Measurements from ENCODE around the gene CSMD2.

Gene CSMD2

GRCh38 chr1:33724348-33724747, 440.7 kb downstream of the CSMD2 start:
- no peaks in the 10 kb centered on the region for H3K36me3 ChIP-seq
- H3K4me3 ChIP-seq (ENCODE audit: low read depth in 1 of 2, low read length in 1 of 2), result no peak overlapping the region
- no peaks in the 10 kb centered on the region for H3K27me3 ChIP-seq
- H3K9me3 ChIP-seq, result no peaks in the 10 kb centered on the region
- no peak overlapping the region for H3K27ac ChIP-seq
- no peaks in the 10 kb centered on the region for H3K4me1 ChIP-seq (ENCODE audit: control insufficient read depth in 1 of 2, insufficient read depth in 1 of 2, low read depth in 1 of 2, low read length in 1 of 2)
- TF ChIP-seq CTCF (IDR thresholded peaks at IDR 0.05), result no peak

- no peak overlapping the region for H3K4me3 ChIP-seq (ENCODE audit: low read depth in 1 of 2, low read length in 1 of 2)
- no peaks in the 10 kb centered on the region for H3K27me3 ChIP-seq
- no peak overlapping the region for H3K27ac ChIP-seq
- H3K9me3 ChIP-seq, result no peaks in the 10 kb centered on the region
- H3K36me3 ChIP-seq, result no peaks in the 10 kb centered on the region
- no peaks in the 10 kb centered on the region for H3K4me1 ChIP-seq (ENCODE audit: control insufficient read depth in 1 of 2, insufficient read depth in 1 of 2, low read depth in 1 of 2, low read length in 1 of 2)
- TF ChIP-seq CTCF (IDR thresholded peaks at IDR 0.05), result no peak
Measured at GRCh38 chr1:33723251-33723650, 441.8 kb downstream of the CSMD2 start.

GRCh38 chr1:33721301-33721815, 443.7 kb downstream of the CSMD2 start:
- no peak overlapping the region for H3K27ac ChIP-seq
- no peaks in the 10 kb centered on the region for H3K27me3 ChIP-seq
- no peak for TF ChIP-seq CTCF (IDR thresholded peaks at IDR 0.05)
- no peaks in the 10 kb centered on the region for H3K4me1 ChIP-seq (ENCODE audit: control insufficient read depth in 1 of 2, insufficient read depth in 1 of 2, low read depth in 1 of 2, low read length in 1 of 2)
- no peaks in the 10 kb centered on the region for H3K36me3 ChIP-seq
- H3K4me3 ChIP-seq (ENCODE audit: low read depth in 1 of 2, low read length in 1 of 2), result no peak overlapping the region
- H3K9me3 ChIP-seq, result no peaks in the 10 kb centered on the region

GRCh38 chr1:33719771-33720670, 445.0 kb downstream of the CSMD2 start:
- Histone ChIP-seq H3K27me3 (peaks cover 4% of the 10 kb centered on the region), H3K4me1 (ENCODE audit: control insufficient read depth in 1 of 2, insufficient read depth in 1 of 2, low read depth in 1 of 2, low read length in 1 of 2) (no peaks in the 10 kb centered on the region), H3K9me3 (no peaks in the 10 kb centered on the region), H3K27ac (no peak overlapping the region), H3K36me3 (no peaks in the 10 kb centered on the region), H3K4me3 (ENCODE audit: low read depth in 1 of 2, low read length in 1 of 2) (no peak overlapping the region)
- no peak for TF ChIP-seq CTCF (IDR thresholded peaks at IDR 0.05)

GRCh38 chr1:33719326-33719725, 445.7 kb downstream of the CSMD2 start:
- H3K9me3 ChIP-seq, result no peaks in the 10 kb centered on the region
- H3K4me3 ChIP-seq (ENCODE audit: low read depth in 1 of 2, low read length in 1 of 2), result no peak overlapping the region
- no peak for TF ChIP-seq CTCF (IDR thresholded peaks at IDR 0.05)
- no peaks in the 10 kb centered on the region for H3K4me1 ChIP-seq (ENCODE audit: control insufficient read depth in 1 of 2, insufficient read depth in 1 of 2, low read depth in 1 of 2, low read length in 1 of 2)
- H3K27ac ChIP-seq, result no peak overlapping the region
- H3K27me3 ChIP-seq, result peaks cover 4% of the 10 kb centered on the region
- H3K36me3 ChIP-seq, result no peaks in the 10 kb centered on the region

Data from neutrophil (primary cell).